Keratinocyte (primary cell): ENCODE data around the gene SLC35A2. TPM values are rescaled to one million over a fixed set of nuclear protein-coding genes. Genes with fewer than 3 reads are reported as not detected.

Experiments
- DNase-seq: peaks from one replicate; pipeline ENCODE4 v3.0.0-alpha.2; 2011; ENCODE audit warnings: low read depth, missing footprints, low spot score
- FAIRE-seq: peaks from 2 replicates; lab custom pipeline; 2011; peaks lifted over from hg19 to GRCh38; lab: Jason Lieb, UNC
- H2AFZ ChIP-seq: 2 replicates; pipeline ENCODE4 v1.6.0; 2012; ENCODE audit warnings: low read length, control low read depth, inconsistent platforms; ENCODE audit not compliant: control insufficient read depth
- H3K27ac ChIP-seq: 2 replicates; pipeline ENCODE4 v1.5.1; 2011; ENCODE audit warnings: low read length; ENCODE audit not compliant: control insufficient read depth, insufficient read depth
- H3K27me3 ChIP-seq: 3 replicates; pipeline ENCODE4 v1.6.0; 2011; ENCODE audit warnings: low read length; ENCODE audit not compliant: control insufficient read depth, insufficient read depth; ENCODE audit errors: extremely low read depth
- H3K36me3 ChIP-seq, 2 experiments: 2 replicates in 1 of 2; 3 replicates in 1 of 2; pipeline ENCODE4 v1.5.1; 2011; ENCODE audit warnings: low read length in 2 of 2, mild to moderate bottlenecking in 1 of 2; ENCODE audit not compliant: control insufficient read depth in 2 of 2, insufficient read depth in 2 of 2; ENCODE audit errors: extremely low read depth in 1 of 2
- H3K4me1 ChIP-seq: 3 replicates; pipeline ENCODE4 v1.5.1; 2011; ENCODE audit warnings: low read length; ENCODE audit not compliant: control insufficient read depth, insufficient read depth; ENCODE audit errors: extremely low read depth
- H3K4me2 ChIP-seq: 3 replicates; pipeline ENCODE4 v1.6.0; 2011; ENCODE audit warnings: low read depth, low read length; ENCODE audit not compliant: control insufficient read depth, insufficient read depth; ENCODE audit errors: extremely low read depth
- H3K4me3 ChIP-seq, 3 experiments: fragments of 200-600 bp in 1 of 3; sonication (generic) in 1 of 3; 2 replicates in 2 of 3; 3 replicates in 1 of 3; pipeline ENCODE4 v1.5.1; 2011 to 2016; ENCODE audit warnings: low read length in 3 of 3, mild to moderate bottlenecking in 3 of 3, control low read depth in 2 of 3, inconsistent platforms in 1 of 3, low read depth in 1 of 3, mixed read lengths in 1 of 3, mixed run types in 1 of 3, moderate library complexity in 1 of 3; ENCODE audit not compliant: control insufficient read depth in 2 of 3, insufficient read depth in 2 of 3; ENCODE audit errors: extremely low read depth in 1 of 3
- H3K79me2 ChIP-seq: 2 replicates; pipeline ENCODE4 v1.6.0; 2012; ENCODE audit warnings: low read length; ENCODE audit not compliant: control insufficient read depth, insufficient read depth
- H3K9ac ChIP-seq: 3 replicates; pipeline ENCODE4 v1.6.0; 2011; ENCODE audit warnings: low read length; ENCODE audit not compliant: control insufficient read depth, insufficient read depth; ENCODE audit errors: extremely low read depth
- H3K9me1 ChIP-seq: 3 replicates; pipeline ENCODE4 v1.6.0; 2011; ENCODE audit warnings: low read length; ENCODE audit not compliant: control insufficient read depth, insufficient read depth; ENCODE audit errors: extremely low read depth
- H3K9me3 ChIP-seq: 2 replicates; pipeline ENCODE4 v1.5.1; 2012; ENCODE audit warnings: low read depth, low read length; ENCODE audit not compliant: control insufficient read depth
- H4K20me1 ChIP-seq: 3 replicates; pipeline ENCODE4 v1.6.0; 2011; ENCODE audit warnings: low read length; ENCODE audit not compliant: control insufficient read depth, insufficient read depth; ENCODE audit errors: extremely low read depth
- EZH2 ChIP-seq: IDR thresholded peaks from one replicate; pipeline ENCODE4 v1.6.1; 2012; ENCODE audit warnings: inconsistent platforms, mild to moderate bottlenecking, low read length, moderate library complexity
- dilution Hi-C: fragments of 300-500 bp; cut with MboI; formaldehyde crosslinking; loops from one replicate; pipeline ENCODE4 v1.7.0; 2020; ENCODE audit warnings: low sequenced_read_pairs; ENCODE audit not compliant: extremely low pct_ligation_motif_present
- polyA plus RNA-seq, 5 experiments: library from polyadenylated mRNA; depleted of rRNA in 3 of 5; stranded (reverse) in 3 of 5; stranded (forward) in 1 of 5; unstranded in 1 of 5; fragments of >200 nt; gene quantifications; 1 replicate in 1 of 5; 2 replicates in 3 of 5; 3 replicates in 1 of 5; pipeline versions ENCODE4 v1.2.1 to v1.2.3, GENCODE V29; 2011 to 2012; ENCODE audit warnings: missing spikeins in 2 of 5, low read depth in 1 of 5, low replicate concordance in 1 of 5
- TF ChIP-seq, protein P1 (sequence below), 3 experiments: IDR thresholded peaks in 1 of 3; conservative IDR thresholded peaks in 1 of 3; optimal IDR thresholded peaks in 1 of 3; 2 replicates in 2 of 3; 3 replicates in 1 of 3; pipeline versions ENCODE3 to v1.5.1; 2011; ENCODE audit warnings: low read length in 3 of 3, mild to moderate bottlenecking in 3 of 3, moderate library complexity in 2 of 3, control low read depth in 1 of 3, inconsistent platforms in 1 of 3; ENCODE audit not compliant: insufficient read depth in 2 of 3; ENCODE audit errors: extremely low read depth in 1 of 3

SLC35A2 gene
- polyA plus RNA-seq, 1 donor (not counting 4 experiments of a cell fraction or from before 2014, with no cell fraction given) = 39.4 TPM

DNA sequence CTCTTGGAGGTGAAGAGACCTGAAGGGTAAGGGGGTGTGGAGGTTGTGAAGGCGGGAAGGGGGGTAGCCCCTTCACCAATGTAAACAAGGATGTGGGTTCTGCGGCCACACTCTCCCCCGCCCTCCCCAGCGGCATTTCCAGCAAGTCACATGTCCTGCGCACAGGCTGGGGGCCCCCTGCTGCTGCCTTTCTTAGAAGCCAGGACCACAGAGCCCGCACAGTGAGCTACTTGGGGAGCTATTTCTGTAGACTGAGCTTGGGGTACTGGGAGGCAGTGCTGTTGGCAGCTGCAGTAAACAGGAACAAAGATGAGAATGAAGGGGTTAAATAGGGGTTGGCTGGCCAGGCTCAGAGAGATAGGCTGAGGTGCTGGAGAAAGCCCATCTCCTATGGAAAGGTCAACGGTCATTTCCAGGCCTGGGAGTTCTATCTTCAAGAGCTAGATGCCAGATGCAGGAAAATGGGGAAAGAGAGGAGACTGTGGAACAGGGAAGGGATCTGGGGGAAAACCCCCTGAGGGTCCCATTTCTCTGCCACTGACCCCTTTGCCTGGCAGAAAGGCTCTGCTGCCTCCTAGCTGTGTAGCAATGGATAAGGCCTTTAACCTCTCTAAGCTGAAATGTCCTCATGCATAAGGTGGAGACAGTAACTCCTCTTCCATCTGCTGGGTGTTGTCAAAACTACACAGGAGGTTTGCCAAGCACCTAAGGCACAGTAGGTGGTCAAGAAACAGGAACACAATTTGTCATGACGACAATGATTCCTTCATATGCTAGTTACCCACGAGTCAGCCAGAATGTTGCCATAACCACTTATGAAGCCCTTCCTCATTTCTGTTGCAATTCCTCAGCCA, 25.8 kb upstream of the SLC35A2 start:
- no peak for DNase-seq
- Histone ChIP-seq H2AFZ (no peak overlapping the region), H3K9ac (no peak overlapping the region), H4K20me1 (no peaks in the 10 kb centered on the region), H3K79me2 (peaks cover 26% of the 10 kb centered on the region), H3K4me2 (no peak overlapping the region), H3K4me3 (no peak overlapping the region), H3K9me3 (no peaks in the 10 kb centered on the region), H3K36me3 (peaks cover 4 to 6% of the 10 kb centered on the region in 2 experiments), H3K27me3 (no peaks in the 10 kb centered on the region), H3K27ac (no peak overlapping the region), H3K4me1 (no peaks in the 10 kb centered on the region), H3K9me1 (no peaks in the 10 kb centered on the region)
- dilution Hi-C loops = no loop called here
- no peak for FAIRE-seq
- no peak for TF ChIP-seq EZH2
- TF ChIP-seq, protein P1, sequence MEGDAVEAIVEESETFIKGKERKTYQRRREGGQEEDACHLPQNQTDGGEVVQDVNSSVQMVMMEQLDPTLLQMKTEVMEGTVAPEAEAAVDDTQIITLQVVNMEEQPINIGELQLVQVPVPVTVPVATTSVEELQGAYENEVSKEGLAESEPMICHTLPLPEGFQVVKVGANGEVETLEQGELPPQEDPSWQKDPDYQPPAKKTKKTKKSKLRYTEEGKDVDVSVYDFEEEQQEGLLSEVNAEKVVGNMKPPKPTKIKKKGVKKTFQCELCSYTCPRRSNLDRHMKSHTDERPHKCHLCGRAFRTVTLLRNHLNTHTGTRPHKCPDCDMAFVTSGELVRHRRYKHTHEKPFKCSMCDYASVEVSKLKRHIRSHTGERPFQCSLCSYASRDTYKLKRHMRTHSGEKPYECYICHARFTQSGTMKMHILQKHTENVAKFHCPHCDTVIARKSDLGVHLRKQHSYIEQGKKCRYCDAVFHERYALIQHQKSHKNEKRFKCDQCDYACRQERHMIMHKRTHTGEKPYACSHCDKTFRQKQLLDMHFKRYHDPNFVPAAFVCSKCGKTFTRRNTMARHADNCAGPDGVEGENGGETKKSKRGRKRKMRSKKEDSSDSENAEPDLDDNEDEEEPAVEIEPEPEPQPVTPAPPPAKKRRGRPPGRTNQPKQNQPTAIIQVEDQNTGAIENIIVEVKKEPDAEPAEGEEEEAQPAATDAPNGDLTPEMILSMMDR (optimal IDR thresholded peaks at IDR 0.05 in 1 of 3, IDR thresholded peaks at IDR 0.05 in 1 of 3, conservative IDR thresholded peaks at IDR 0.05 in 1 of 3; ENCODE audit: extremely low read depth in 1 of 3, insufficient read depth in 2 of 3, low read length in 3 of 3) = no peak

DNA sequence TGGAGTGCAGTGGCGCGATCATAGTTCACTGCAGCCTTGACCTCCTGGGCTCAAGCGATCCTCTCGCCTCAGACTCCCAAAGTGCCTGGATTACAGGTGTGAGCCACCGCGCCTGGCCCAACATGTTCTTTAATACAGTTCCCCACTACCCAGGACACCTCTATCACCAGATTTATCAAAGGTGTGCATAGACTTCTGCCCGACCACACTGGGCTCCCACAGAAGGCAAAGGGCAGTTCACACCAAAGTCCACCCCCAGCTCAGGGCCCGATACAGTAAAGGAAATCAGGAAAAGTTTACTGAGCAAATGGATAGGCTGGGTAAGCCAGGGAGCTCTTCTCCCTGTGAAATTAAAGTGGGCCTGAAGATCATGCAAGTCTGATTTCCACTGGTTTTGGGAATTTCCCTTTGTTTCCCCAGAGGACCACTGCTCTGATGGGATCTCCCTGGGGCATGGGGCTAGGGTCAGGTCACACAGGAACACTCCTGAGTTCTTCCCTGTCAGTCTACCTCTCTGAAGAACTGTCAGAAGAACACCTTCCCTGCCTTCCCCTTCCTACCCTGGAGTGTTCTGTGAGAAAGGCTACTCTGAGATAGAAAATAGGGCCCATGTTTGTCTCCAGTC, 25.1 kb upstream of the SLC35A2 start:
- H3K4me1 ChIP-seq = no peaks in the 10 kb centered on the region
- H3K9me3 ChIP-seq = no peaks in the 10 kb centered on the region
- no peak overlapping the region for H3K27ac ChIP-seq
- no peaks in the 10 kb centered on the region for H4K20me1 ChIP-seq
- no peak overlapping the region for H3K9ac ChIP-seq
- H3K4me3 ChIP-seq = no peak overlapping the region
- H3K9me1 ChIP-seq = no peaks in the 10 kb centered on the region
- no peaks in the 10 kb centered on the region for H3K27me3 ChIP-seq
- peaks cover 4 to 6% of the 10 kb centered on the region in 2 experiments for H3K36me3 ChIP-seq
- dilution Hi-C loops = no loop called here
- peaks cover 21% of the 10 kb centered on the region for H3K79me2 ChIP-seq
- H2AFZ ChIP-seq = no peak overlapping the region
- no peak for FAIRE-seq
- no peak overlapping the region for H3K4me2 ChIP-seq
- DNase-seq = no peak
- no peak for TF ChIP-seq EZH2
- TF ChIP-seq, protein P1 (optimal IDR thresholded peaks at IDR 0.05 in 1 of 3, IDR thresholded peaks at IDR 0.05 in 1 of 3, conservative IDR thresholded peaks at IDR 0.05 in 1 of 3; ENCODE audit: extremely low read depth in 1 of 3, insufficient read depth in 2 of 3, low read length in 3 of 3) = no peak
